GM18511 (cell line): Measurements from ENCODE around the gene HDAC5.
"Not testable (repeated sequence)": the region's sequence is repeated elsewhere in the genome, so short reads cannot be mapped to it uniquely, and the experiment has no call there.

Source experiments
- ATAC-seq: cut with Tn5 transposase; IDR thresholded peaks from one replicate; pipeline ENCODE4 v1.9.1; 2021; ENCODE audit warnings: mild to moderate bottlenecking, moderate library complexity; ENCODE audit not compliant: unreplicated experiment

Gene HDAC5

GRCh38 chr17:44071198-44071520, 52.3 kb downstream of the HDAC5 start:
- ATAC-seq, result no peak

- ATAC-seq, result peak; percentile 77
Measured at GRCh38 chr17:44070455-44071197, 52.8 kb downstream of the HDAC5 start, which contains the start of gene G6PC3. G6PC3 (plus strand) TSS chr17:44070735; CDS start chr17:44070966, 231 bp downstream.

DNA sequence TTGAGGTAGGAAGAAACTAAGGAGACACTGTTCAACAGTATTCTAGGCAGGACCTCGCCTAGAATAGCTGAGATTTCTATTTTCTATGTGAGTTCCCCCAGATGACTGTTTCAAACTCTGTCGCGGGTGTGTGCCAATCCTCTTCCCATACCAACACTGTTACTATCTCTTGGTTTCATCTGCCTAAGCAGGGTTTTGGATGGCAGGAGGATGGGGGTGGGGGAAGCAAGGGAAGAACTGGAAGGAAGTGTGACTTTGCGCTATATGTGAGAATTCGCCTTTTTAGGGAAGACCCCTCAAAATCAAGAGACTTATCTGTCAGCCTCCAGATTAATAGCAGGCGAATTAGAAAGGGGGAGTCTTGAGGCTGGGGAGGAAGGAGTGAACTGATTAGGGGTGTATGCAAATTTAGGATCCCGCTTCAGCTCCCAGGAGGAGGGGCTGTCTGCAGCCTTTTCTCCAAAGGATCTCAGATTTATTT, 53.4 kb downstream of the HDAC5 start:
- ATAC-seq, result peak; percentile 7

DNA sequence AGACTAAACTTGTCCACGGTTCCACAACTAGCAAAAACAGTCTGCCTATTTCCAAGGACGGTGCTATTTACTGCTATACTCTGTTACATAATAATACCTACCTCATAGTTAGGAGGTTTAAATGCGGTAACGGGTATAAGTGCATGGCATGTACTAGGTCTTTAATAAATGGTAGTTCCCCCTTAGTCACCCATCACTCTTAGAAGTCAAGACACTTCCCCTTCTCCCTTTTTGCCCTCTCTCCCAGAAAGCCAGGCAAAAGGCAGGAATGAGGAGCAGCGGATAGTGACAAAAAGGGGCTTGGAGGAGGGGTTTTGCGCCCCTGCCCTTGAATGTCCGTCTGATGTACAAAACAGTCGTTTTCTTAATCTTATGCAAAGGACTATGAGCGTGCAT, 55.9 kb downstream of the HDAC5 start:
- ATAC-seq, result no peak

DNA sequence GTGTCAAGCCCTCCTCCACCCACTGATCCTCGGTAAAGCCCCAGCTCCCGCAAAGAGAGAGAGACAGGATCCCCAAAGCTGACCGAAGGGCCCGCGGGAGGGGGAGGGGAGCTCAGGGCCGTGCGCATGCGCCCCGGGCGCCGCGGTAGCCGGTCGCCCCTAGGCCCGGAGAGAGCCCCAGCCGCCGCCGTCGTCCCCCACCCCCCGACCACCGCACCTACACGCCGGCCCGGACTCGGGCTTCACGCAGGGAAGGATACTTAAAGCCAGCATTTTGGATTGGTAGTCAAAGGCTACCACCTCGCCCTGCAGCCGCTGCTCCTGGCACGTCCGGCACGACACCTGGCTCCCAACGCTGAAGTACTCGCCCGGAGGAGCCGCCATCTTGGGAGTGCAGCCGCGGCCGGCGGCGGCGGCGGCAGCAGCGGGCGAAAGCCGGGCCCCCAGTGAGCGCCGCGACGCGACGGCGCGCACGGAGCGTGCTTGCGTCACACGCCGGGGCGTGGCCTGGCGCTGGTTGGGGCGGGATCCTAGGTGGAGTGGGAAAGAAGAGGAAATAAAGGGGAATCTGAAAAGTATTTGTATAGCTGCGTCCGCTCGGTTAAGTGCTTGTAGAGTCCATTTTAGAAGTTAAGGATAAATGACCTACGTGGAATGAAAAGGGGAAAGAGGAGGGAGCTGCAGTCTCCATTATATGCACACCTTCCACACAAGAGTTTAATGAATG, 57.1 kb downstream of the HDAC5 start, which contains the start of gene LSM12:
LSM12 (minus strand) TSS at position 468 of the 727 bp plus-strand sequence; CDS start at position 384, 84 bp downstream.
- peak; percentile 56 for ATAC-seq

DNA sequence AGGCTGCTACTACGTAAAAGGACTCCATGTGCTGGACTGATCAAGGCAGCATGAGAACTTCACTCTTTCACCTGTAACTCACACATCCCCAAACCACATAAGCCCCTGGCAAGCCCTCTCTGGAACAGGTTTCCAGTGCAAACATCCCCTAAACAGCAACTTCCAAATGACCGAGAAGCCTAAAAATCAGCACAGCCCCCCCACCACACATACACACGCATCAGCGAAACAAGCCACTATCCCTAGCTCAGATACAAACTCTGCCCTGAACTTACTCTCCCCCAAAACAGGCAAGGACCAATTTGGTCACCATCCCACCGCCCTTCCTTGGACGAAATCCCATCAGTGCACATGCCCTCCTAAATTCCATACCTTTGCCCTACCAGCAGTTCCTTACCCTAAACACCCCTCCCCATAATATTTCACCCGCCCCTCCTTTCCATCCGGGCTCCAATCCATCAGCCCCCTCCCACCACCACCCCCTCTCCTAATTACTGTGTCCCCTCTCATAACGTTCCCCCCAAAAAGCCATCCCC, 57.7 kb downstream of the HDAC5 start:
- ATAC-seq, result no peak

DNA sequence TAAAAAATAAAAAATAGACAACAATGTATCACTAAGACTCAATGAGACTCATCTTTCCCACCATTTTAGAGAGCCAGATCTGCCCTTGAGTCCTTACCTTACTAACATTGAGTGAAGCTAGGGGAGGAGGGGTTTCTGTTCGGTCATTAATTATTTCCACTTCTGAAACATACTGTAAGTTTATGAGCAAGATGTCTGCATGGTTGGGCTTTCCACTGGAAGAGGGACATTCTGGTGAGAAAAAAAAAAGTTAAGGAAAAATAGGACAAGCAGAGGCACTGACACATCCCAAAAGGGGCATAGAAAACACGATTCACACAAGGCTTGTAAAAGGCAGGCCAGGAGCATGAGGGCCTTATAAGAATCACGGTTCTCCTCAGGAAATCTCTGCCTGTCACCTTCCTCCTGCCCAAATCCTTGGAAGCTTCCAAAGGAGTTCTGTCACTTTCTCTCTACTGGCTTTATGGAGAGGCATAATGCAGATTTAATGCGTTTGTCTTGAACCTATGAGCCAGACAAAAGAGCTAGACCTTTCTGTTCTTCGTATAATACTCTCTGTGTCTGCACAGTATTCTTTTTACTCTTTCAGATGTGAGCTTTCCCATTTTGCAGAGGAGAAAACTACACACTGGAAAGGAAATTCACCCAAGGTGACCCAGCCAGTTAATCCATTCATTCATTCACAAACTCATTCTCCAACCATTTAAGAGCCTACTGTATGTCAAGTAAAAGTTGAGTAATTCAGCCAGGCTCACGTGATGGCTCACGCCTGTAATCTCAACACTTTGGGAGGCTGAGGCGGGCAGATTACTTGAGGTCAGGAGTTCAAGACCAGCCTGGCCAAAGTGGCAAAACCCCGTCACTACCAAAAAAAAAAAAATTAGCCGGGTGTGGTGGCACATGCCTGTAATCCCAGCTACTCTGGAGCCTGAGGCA, 59.5 kb downstream of the HDAC5 start:
- no peak for ATAC-seq

DNA sequence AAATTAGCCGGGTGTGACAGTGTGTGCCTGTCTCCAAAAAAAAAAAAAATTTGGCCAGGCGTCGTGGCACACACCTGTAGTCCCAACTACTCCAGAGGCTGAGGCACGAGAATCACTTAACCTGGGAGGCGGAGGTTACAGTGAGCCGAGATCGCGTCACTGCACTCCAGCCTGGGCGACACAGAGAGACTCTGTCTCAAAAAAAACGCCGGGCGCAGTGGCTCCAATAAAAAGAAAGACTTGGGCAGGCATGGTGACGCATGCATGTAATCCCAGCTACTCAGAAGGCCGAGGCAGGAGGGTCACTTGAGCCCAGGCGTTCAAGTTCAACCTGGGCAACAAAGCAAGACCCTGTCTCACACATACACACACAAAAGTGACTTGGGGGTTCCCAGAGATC, 60.6 kb downstream of the HDAC5 start:
- no peak for ATAC-seq

GRCh38 chr17:44061446-44061845, 62.0 kb downstream of the HDAC5 start:
- no peak for ATAC-seq

DNA sequence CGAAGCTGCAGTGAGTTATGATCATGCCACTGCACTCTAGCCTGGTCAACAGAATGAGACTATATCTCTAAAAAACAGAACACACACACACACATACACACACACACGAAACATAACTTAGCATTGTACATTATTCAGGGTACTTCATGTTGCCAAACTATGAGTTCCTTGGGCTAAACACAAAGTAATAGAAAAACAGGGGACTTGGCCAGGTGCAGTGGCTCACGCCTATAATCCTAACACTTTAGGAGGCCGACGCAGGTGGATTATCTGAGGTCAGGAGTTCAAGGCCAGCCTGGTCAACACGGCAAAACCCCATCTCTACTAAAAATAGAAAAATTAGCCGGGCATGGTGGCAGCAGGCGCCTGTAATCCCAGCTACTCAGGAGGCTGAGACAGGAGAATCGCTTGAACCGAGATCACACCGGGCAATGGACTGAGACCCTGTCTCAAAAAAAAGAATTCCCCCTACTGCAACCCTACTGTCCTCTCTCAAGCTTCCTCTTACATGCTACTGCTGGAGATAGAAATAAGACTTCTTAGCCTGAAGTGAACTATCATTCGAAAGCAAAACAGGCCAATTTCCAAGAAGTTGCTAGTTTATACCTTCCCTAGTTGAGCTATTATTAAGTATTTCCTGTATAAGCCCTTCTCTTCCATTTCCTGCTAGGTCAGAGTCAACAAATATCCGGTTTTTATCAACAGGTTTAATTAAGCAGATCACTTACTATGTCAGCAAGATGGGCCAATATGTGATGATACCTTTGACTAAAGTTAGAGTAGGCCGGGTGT, 64.1 kb downstream of the HDAC5 start:
- ATAC-seq, result no peak

- ATAC-seq, result no peak
Measured at GRCh38 chr17:44053125-44053872, 70.1 kb downstream of the HDAC5 start.

DNA sequence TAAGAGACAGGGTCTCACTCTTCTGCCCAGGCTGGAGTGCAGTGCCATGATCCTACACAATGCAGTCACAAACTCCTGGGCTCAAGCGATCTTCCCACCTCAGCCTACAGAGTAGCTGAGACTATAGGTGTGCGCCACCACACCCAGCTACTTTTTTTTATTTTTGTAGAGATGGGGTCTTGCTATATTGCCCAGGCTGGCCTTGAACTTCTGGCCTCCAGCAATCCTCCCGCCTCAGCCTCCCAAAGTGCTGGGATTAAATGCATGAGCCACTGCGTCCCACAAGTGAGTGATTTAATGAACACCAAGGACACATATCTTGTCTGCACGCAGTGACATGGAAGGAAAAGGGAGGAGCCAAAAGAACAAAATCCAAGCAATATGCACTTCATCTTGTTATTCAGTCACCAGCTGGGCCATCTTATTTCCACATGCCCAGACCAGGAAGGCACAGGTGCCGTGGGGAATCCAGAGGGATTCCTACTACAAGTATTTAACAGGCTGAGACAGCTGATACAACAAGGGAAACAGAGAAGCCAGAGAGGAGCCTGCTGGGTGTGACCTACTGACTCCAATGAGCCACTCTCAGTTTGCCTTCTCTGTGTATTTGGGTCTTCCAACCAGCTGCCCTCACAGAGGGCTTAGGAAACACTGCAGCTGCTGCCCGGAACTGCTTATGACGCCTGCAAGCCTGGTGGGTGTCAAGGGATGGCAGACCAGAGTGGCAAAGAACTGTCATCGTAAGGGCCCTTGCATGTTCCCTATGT, 74.0 kb downstream of the HDAC5 start:
- ATAC-seq, result no peak

- not testable (repeated sequence) for ATAC-seq
Measured at GRCh38 chr17:44046893-44047292, 76.5 kb downstream of the HDAC5 start.

DNA sequence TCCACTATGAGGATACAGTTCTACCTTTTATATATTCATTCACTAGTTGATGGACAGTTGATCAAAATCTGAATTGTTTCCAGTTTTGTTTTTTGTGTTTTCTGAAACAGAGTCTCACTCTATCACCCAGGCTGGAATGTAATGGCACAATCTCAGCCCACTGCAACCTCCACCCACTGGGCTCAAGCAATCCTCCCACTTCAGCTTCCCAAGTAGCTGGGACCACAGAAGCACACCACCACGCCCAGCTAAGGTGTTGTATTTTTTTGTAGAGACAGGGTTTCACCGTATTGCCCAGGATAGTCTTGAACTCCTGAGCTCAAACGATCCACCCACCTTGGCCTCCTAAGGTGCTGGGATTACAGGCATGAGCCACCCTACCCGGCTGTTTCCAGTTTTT, 78.0 kb downstream of the HDAC5 start:
- no peak for ATAC-seq

DNA sequence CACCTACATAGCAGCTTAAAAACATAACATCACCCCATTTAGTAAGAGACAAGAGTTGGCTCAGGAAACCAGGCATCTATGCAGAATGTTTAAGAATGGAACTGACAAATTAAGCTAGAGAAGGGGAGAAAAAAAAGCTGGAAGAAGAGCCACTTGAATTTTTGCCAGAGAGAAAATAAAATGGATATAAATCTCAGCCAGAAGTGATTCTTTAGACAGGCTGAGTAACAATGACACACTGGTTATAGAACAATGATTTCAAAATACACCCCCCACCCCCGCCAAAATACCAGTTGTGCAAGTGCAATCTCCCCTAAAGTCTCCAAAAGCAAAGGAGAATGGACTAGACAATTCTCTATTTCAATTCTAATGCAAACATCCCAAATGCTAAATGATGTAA, 79.4 kb downstream of the HDAC5 start:
- ATAC-seq, result no peak

DNA sequence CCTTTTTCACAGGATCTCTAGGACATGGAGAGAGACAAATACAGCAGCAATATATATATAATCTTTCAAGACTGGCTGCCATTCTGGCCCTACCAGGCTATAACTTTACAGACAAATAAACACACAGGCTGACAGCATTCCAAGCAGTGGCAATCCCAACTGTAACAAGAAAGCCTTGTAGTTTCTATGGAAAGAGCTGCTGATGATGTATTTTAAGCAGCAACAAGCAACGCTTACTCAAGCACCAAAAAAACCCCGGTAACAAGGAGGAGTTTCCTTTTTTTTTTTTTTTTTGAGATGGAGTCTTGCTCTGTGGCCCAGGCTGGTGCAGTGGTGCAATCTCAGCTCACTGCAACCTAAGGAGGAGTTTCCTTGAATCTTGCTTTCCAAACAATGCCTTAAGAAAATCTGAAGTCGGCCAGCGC, 80.2 kb downstream of the HDAC5 start:
- no peak for ATAC-seq

- no peak for ATAC-seq
Measured at GRCh38 chr17:44039829-44040635, 83.4 kb downstream of the HDAC5 start.

DNA sequence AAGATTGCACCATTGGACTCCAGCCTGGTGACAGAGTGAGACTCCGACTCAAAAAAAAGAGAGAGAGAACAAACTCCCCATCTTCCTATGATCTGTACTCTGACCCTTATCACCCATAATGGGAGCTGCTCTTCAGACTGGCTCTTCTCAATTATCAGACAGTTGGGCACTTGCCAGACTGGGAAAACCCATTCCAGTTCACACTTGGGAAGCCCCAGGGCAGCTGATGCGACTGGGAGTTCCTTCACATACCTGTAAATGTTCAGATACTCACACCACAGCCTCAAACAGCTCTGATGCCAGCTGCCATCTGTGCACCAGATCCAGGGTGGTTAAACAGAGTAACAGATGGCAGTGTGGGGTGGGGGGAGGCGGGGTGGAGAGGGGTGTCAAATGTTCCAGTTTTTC, 84.8 kb downstream of the HDAC5 start:
- no peak for ATAC-seq
